Measurements from ENCODE around the gene SLC30A5. TPM values are rescaled to one million over a fixed set of nuclear protein-coding genes. Genes with fewer than 3 reads are reported as not detected.

SLC30A5 gene
- total and polyA plus RNA-seq, 2 of the 13 experiments (the other 11 are each of a cell fraction or from before 2014, with no cell fraction given) = 46.0 to 53.6 TPM

DNA sequence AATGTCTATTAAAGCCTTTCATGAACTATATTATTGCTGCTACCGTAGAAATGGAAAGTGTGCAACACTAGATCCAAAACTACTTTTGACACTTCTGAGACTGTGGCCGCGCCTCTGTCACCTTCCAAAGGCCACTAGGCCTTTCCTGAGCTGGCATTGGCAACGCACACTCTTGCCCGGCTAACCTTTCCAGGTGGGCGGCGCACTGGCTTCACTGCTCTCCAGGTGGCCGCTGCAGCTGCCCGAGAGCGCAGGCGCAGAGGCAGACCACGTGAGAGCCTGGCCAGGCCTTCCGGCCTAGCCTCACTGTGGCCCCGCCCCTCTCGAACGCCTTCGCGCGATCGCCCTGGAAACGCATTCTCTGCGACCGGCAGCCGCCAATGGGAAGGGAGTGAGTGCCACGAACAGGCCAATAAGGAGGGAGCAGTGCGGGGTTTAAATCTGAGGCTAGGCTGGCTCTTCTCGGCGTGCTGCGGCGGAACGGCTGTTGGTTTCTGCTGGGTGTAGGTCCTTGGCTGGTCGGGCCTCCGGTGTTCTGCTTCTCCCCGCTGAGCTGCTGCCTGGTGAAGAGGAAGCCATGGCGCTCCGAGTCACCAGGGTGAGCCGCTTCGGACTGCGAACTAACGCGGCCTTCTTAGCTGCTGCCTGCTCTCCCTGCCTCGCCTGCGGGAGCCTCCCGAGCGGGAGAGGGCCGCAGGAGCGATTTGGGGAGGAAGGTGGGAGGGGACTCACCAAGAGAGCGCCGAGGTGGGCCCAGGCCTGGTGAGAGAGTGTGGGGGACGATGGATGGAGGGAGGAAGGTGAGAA, 73.1 kb downstream of the SLC30A5 start, which contains the start of gene CCNB1 (continued):
- TF ChIP-seq GATA4 (IDR thresholded peaks at IDR 0.05; ENCODE audit: borderline replicate concordance, low read depth) (no peak; the same call in 1 of the 2 replicates), ZNF564 (CRISPR knock-in tag; IDR thresholded peaks at IDR 0.05) (no peak; the same call in none of the 2 replicates), CCDC6 (CRISPR knock-in tag; IDR thresholded peaks at IDR 0.05) (peak; percentile 87), SOX13 (IDR thresholded peaks at IDR 0.05) (no peak), SOX13 (CRISPR knock-in tag; conservative IDR thresholded peaks at IDR 0.05 in 1 of 2, IDR thresholded peaks at IDR 0.05 in 1 of 2) (peak in 1 of 2 experiments; percentile 44; a peak in 2 of 4 replicates), POGZ (CRISPR knock-in tag; IDR thresholded peaks at IDR 0.05) (peak; percentile 98), ZBTB20 (CRISPR knock-in tag; IDR thresholded peaks at IDR 0.05; ENCODE audit: borderline replicate concordance, low read depth) (peak; percentile 60; the same call in 1 of the 2 replicates), FOSL2 (CRISPR knock-in tag; IDR thresholded peaks at IDR 0.05) (no peak), ZFP90 (CRISPR knock-in tag; IDR thresholded peaks at IDR 0.05; ENCODE audit: borderline replicate concordance) (peak; percentile 79; the same call in 1 of the 2 replicates), ZBTB7B (CRISPR knock-in tag; IDR thresholded peaks at IDR 0.05) (peak; percentile 52; the same call in 1 of the 2 replicates), GATAD1 (CRISPR knock-in tag; IDR thresholded peaks at IDR 0.05) (peak; percentile 78), YEATS2 (CRISPR knock-in tag; IDR thresholded peaks at IDR 0.05; ENCODE audit: borderline replicate concordance) (peak; percentile 86; the same call in 1 of the 2 replicates), NKX3-1 (CRISPR knock-in tag; IDR thresholded peaks at IDR 0.05) (no peak), ZNF296 (CRISPR knock-in tag; conservative IDR thresholded peaks at IDR 0.05) (peak; percentile 84; the same call in 1 of the 2 replicates), MXD4 (CRISPR knock-in tag; IDR thresholded peaks at IDR 0.05) (peak; percentile 98), ESRRA (CRISPR knock-in tag; IDR thresholded peaks at IDR 0.05; ENCODE audit: low read depth) (peak; percentile 60; the same call in 1 of the 2 replicates), NAIF1 (CRISPR knock-in tag; IDR thresholded peaks at IDR 0.05; ENCODE audit: borderline replicate concordance) (no peak), ZNF326 (CRISPR knock-in tag; IDR thresholded peaks at IDR 0.05; ENCODE audit: borderline replicate concordance) (no peak), PHF8 (CRISPR knock-in tag; IDR thresholded peaks at IDR 0.05) (peak; percentile 89), REL (CRISPR knock-in tag; conservative IDR thresholded peaks at IDR 0.05) (0 out of 2 replicates have a peak, but pooled peaks have one; percentile 76), ZNF256 (CRISPR knock-in tag; conservative IDR thresholded peaks at IDR 0.05) (no peak)
- TF ChIP-seq, protein P1, sequence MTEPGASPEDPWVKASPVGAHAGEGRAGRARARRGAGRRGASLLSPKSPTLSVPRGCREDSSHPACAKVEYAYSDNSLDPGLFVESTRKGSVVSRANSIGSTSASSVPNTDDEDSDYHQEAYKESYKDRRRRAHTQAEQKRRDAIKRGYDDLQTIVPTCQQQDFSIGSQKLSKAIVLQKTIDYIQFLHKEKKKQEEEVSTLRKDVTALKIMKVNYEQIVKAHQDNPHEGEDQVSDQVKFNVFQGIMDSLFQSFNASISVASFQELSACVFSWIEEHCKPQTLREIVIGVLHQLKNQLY (CRISPR knock-in tag; IDR thresholded peaks at IDR 0.05) = peak; percentile 31; the same call in 1 of the 2 replicates
- TF ChIP-seq, protein P2, sequence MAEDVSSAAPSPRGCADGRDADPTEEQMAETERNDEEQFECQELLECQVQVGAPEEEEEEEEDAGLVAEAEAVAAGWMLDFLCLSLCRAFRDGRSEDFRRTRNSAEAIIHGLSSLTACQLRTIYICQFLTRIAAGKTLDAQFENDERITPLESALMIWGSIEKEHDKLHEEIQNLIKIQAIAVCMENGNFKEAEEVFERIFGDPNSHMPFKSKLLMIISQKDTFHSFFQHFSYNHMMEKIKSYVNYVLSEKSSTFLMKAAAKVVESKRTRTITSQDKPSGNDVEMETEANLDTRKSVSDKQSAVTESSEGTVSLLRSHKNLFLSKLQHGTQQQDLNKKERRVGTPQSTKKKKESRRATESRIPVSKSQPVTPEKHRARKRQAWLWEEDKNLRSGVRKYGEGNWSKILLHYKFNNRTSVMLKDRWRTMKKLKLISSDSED (CRISPR knock-in tag; IDR thresholded peaks at IDR 0.05) = no peak
- TF ChIP-seq, protein P3, sequence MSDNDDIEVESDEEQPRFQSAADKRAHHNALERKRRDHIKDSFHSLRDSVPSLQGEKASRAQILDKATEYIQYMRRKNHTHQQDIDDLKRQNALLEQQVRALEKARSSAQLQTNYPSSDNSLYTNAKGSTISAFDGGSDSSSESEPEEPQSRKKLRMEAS (IDR thresholded peaks at IDR 0.05) = peak; percentile 93
- TF ChIP-seq, protein P4, sequence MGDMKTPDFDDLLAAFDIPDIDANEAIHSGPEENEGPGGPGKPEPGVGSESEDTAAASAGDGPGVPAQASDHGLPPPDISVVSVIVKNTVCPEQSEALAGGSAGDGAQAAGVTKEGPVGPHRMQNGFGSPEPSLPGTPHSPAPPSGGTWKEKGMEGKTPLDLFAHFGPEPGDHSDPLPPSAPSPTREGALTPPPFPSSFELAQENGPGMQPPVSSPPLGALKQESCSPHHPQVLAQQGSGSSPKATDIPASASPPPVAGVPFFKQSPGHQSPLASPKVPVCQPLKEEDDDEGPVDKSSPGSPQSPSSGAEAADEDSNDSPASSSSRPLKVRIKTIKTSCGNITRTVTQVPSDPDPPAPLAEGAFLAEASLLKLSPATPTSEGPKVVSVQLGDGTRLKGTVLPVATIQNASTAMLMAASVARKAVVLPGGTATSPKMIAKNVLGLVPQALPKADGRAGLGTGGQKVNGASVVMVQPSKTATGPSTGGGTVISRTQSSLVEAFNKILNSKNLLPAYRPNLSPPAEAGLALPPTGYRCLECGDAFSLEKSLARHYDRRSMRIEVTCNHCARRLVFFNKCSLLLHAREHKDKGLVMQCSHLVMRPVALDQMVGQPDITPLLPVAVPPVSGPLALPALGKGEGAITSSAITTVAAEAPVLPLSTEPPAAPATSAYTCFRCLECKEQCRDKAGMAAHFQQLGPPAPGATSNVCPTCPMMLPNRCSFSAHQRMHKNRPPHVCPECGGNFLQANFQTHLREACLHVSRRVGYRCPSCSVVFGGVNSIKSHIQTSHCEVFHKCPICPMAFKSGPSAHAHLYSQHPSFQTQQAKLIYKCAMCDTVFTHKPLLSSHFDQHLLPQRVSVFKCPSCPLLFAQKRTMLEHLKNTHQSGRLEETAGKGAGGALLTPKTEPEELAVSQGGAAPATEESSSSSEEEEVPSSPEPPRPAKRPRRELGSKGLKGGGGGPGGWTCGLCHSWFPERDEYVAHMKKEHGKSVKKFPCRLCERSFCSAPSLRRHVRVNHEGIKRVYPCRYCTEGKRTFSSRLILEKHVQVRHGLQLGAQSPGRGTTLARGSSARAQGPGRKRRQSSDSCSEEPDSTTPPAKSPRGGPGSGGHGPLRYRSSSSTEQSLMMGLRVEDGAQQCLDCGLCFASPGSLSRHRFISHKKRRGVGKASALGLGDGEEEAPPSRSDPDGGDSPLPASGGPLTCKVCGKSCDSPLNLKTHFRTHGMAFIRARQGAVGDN (CRISPR knock-in tag; IDR thresholded peaks at IDR 0.05) = peak; percentile 99
